HepG2 (cell line): ENCODE results near the gene GSK3B. TPM values are rescaled to one million over a fixed set of nuclear protein-coding genes. Genes with fewer than 3 reads are reported as not detected.

Source experiments
- AHR ChIP-seq: IDR thresholded peaks from 2 replicates; pipeline ENCODE4 v1.6.1; 2018; ENCODE audit warnings: missing genetic modification reagents, missing compliant biosample characterization
- HNF4G ChIP-seq, 2 experiments: sonication (generic) in 1 of 2; formaldehyde crosslinking in 1 of 2; IDR thresholded peaks; 2 replicates each; pipeline versions ENCODE4 v1.4.0 to v1.6.1; 2011 to 2020; ENCODE audit warnings: borderline replicate concordance in 2 of 2, low read depth in 2 of 2, mild to moderate bottlenecking in 2 of 2, low read length in 1 of 2, missing genetic modification reagents in 1 of 2, moderate library complexity in 1 of 2
- IRF9 ChIP-seq: sonication (generic); formaldehyde crosslinking; IDR thresholded peaks from 2 replicates; pipeline ENCODE4 v1.8.0; 2022; ENCODE audit warnings: missing genetic modification reagents, mild to moderate bottlenecking, borderline replicate concordance
- KMT2A ChIP-seq: sonication (generic); formaldehyde crosslinking; IDR thresholded peaks from 2 replicates; pipeline ENCODE4 v1.4.0; 2020; ENCODE audit warnings: missing genetic modification reagents
- MEIS2 ChIP-seq: sonication (generic); formaldehyde crosslinking; IDR thresholded peaks from 2 replicates; pipeline ENCODE4 v1.9.0; 2021; ENCODE audit warnings: mild to moderate bottlenecking, missing genetic modification reagents
- MTERF4 ChIP-seq: sonication (generic); formaldehyde crosslinking; IDR thresholded peaks from 2 replicates; pipeline ENCODE4 v1.8.0; 2023; ENCODE audit warnings: mild to moderate bottlenecking, missing genetic modification reagents
- MTF2 ChIP-seq: sonication (generic); formaldehyde crosslinking; IDR thresholded peaks from 2 replicates; pipeline ENCODE4 v1.5.0; 2020; ENCODE audit warnings: missing genetic modification reagents, borderline replicate concordance
- PHF20 ChIP-seq: sonication (generic); formaldehyde crosslinking; IDR thresholded peaks from 2 replicates; pipeline ENCODE4 v1.5.0; 2020; ENCODE audit warnings: mild to moderate bottlenecking, missing genetic modification reagents
- PHF5A ChIP-seq: IDR thresholded peaks from one replicate; pipeline ENCODE4 v1.6.1; 2018; ENCODE audit warnings: low read depth, missing genetic modification reagents; ENCODE audit not compliant: unreplicated experiment
- SAFB2 ChIP-seq: sonication (generic); formaldehyde crosslinking; IDR thresholded peaks from 2 replicates; pipeline ENCODE4 v1.5.1; 2020; ENCODE audit warnings: missing genetic modification reagents, low read depth, mild to moderate bottlenecking, borderline replicate concordance
- SKI ChIP-seq: fragments of 450-650 bp; IDR thresholded peaks from one replicate; pipeline ENCODE4 v1.6.1; 2018; ENCODE audit warnings: mild to moderate bottlenecking; ENCODE audit not compliant: partially characterized antibody
- SKIL ChIP-seq: sonication (generic); formaldehyde crosslinking; IDR thresholded peaks from 2 replicates; pipeline ENCODE4 v1.8.0; 2022; ENCODE audit warnings: missing genetic modification reagents, mild to moderate bottlenecking, moderate library complexity, borderline replicate concordance
- TAF1 ChIP-seq: sonication (generic); formaldehyde crosslinking; IDR thresholded peaks from 2 replicates; pipeline ENCODE4 v1.4.0; 2020; ENCODE audit warnings: missing genetic modification reagents
- TBL1XR1 ChIP-seq: fragments of 150-350 bp; IDR thresholded peaks from 2 replicates; pipeline ENCODE4 v1.6.1; 2014; ENCODE audit warnings: borderline replicate concordance, low read length; ENCODE audit not compliant: partially characterized antibody
- ZBTB38 ChIP-seq: sonication (generic); formaldehyde crosslinking; IDR thresholded peaks from 2 replicates; pipeline ENCODE4 v1.5.1; 2020; ENCODE audit warnings: mild to moderate bottlenecking, missing genetic modification reagents
- ZFP36L2 ChIP-seq: sonication (generic); formaldehyde crosslinking; IDR thresholded peaks from 2 replicates; pipeline ENCODE4 v1.4.0; 2020; ENCODE audit warnings: missing genetic modification reagents
- ZNF263 ChIP-seq: sonication (generic); formaldehyde crosslinking; IDR thresholded peaks from 2 replicates; pipeline ENCODE4 v1.4.0; 2020; ENCODE audit warnings: missing genetic modification reagents
- ZNF451 ChIP-seq: sonication (generic); formaldehyde crosslinking; IDR thresholded peaks from 2 replicates; pipeline ENCODE4 v1.5.0; 2020; ENCODE audit warnings: mild to moderate bottlenecking, missing genetic modification reagents
- ZNF547 ChIP-seq: sonication (generic); formaldehyde crosslinking; IDR thresholded peaks from 2 replicates; pipeline ENCODE4 v1.5.1; 2020; ENCODE audit warnings: mild to moderate bottlenecking, missing genetic modification reagents
- ZNF589 ChIP-seq: sonication (generic); formaldehyde crosslinking; conservative IDR thresholded peaks from 2 replicates; pipeline ENCODE4 v1.8.0; 2022; ENCODE audit warnings: mild to moderate bottlenecking, moderate library complexity, missing genetic modification reagents
- ZNF740 ChIP-seq: sonication (generic); formaldehyde crosslinking; IDR thresholded peaks from 2 replicates; pipeline ENCODE4 v1.4.0; 2020; ENCODE audit warnings: missing genetic modification reagents
- ZNF768 ChIP-seq: sonication (generic); formaldehyde crosslinking; IDR thresholded peaks from 2 replicates; pipeline ENCODE4 v1.4.0; 2020; ENCODE audit warnings: missing genetic modification reagents
- ZSCAN31 ChIP-seq: sonication (generic); formaldehyde crosslinking; IDR thresholded peaks from 2 replicates; pipeline ENCODE4 v1.5.0; 2020; ENCODE audit warnings: low read depth, mild to moderate bottlenecking, missing genetic modification reagents
- ZSCAN9 ChIP-seq: IDR thresholded peaks from 2 replicates; pipeline ENCODE4 v1.6.1; 2016; ENCODE audit warnings: borderline replicate concordance
- polyA plus RNA-seq, 8 experiments: library from polyadenylated mRNA; depleted of rRNA in 3 of 8; stranded (reverse) in 7 of 8; unstranded in 1 of 8; fragments of >200 nt; fragmentation: Illumina TruSeq in 4 of 8; extraction: Trizol in 4 of 8; gene quantifications; 2 replicates each; pipeline versions ENCODE4 v1.2.1 to v1.2.3, GENCODE V29; 2011 to 2016; ENCODE audit warnings: low read depth in 4 of 8, missing spikeins in 1 of 8, mixed read lengths in 1 of 8; ENCODE audit not compliant: insufficient read depth in 1 of 8
- total RNA-seq, 5 experiments: library from RNA; depleted of rRNA; stranded (reverse); fragments of >200 nt; fragmentation: Illumina TruSeq; extraction: Trizol; gene quantifications; 2 replicates each; pipeline ENCODE4 v1.2.3, GENCODE V29; 2016; ENCODE audit warnings: low read depth in 1 of 5

Gene GSK3B
- total and polyA plus RNA-seq, 2 of the 13 experiments (the other 11 are each of a cell fraction or from before 2014, with no cell fraction given) = 22.3 to 30.1 TPM

GRCh38 chr3:120093911-120094775, at the start of gene GSK3B (continued):
- TF ChIP-seq IRF9 (CRISPR knock-in tag) (peak; percentile 60; the same call in 1 of the 2 replicates), TAF1 (peak; percentile 78), ZSCAN9 (peak; percentile 49; the same call in 1 of the 2 replicates), MTF2 (CRISPR knock-in tag) (no peak), KMT2A (CRISPR knock-in tag) (peak; percentile 86), ZSCAN31 (CRISPR knock-in tag) (0 out of 2 replicates have a peak, but pooled peaks have one; percentile 13), ZNF263 (CRISPR knock-in tag) (peak; percentile 93), AHR (CRISPR knock-in tag) (peak; percentile 28), ZNF740 (peak; percentile 54; the same call in 1 of the 2 replicates), ZFP36L2 (CRISPR knock-in tag) (no peak), HNF4G (IDR thresholded peaks at IDR 0.05; ENCODE audit: borderline replicate concordance, low read depth, low read length) (peak; percentile 14; the same call in 1 of the 2 replicates), HNF4G (CRISPR knock-in tag; IDR thresholded peaks at IDR 0.05; ENCODE audit: borderline replicate concordance, low read depth) (no peak), ZNF451 (CRISPR knock-in tag) (0 out of 2 replicates have a peak, but pooled peaks have one; percentile 31), SKIL (CRISPR knock-in tag) (peak; percentile 65), PHF20 (peak; percentile 58; the same call in 1 of the 2 replicates), ZNF768 (CRISPR knock-in tag) (peak; percentile 45; the same call in 1 of the 2 replicates), PHF5A (CRISPR knock-in tag) (no peak), ZNF547 (CRISPR knock-in tag) (peak; percentile 86), ZBTB38 (CRISPR knock-in tag) (0 out of 2 replicates have a peak, but pooled peaks have one; percentile 44), TBL1XR1 (peak; percentile 37), MEIS2 (CRISPR knock-in tag) (peak; percentile 51), MTERF4 (CRISPR knock-in tag) (0 out of 2 replicates have a peak, but pooled peaks have one; percentile 37), SAFB2 (no peak; the same call in 1 of the 2 replicates), ZNF589 (no peak), SKI (no peak)
